ENCODE data around the gene LYAR. TPM values are rescaled to one million over a fixed set of nuclear protein-coding genes. Genes with fewer than 3 reads are reported as not detected.

LYAR gene
- total RNA-seq, 1 experiment from 2014 or later, result 15.7 TPM

GRCh38 chr4:4256799-4257198 is 33.2 kb downstream of the LYAR start:
- no peak for TF ChIP-seq CTCF (conservative IDR thresholded peaks at IDR 0.05)
- TF ChIP-seq EZH2 (IDR thresholded peaks at IDR 0.05; ENCODE audit: low read depth), result no peak
- Histone ChIP-seq H3K4me3 (no peak overlapping the region), H3K9me2 (ENCODE audit: insufficient read depth) (no peaks in the 10 kb centered on the region), H3K79me2 (ENCODE audit: low read depth) (no peaks in the 10 kb centered on the region), H3K27me3 (ENCODE audit: insufficient read depth, low read depth) (peaks cover 13% of the 10 kb centered on the region; the same call in 1 of the 2 replicates), H3K36me3 (ENCODE audit: low read depth) (no peaks in the 10 kb centered on the region), H4K20me1 (ENCODE audit: insufficient read depth) (no peaks in the 10 kb centered on the region), H3K9me3 (ENCODE audit: insufficient read depth, low read depth) (no peaks in the 10 kb centered on the region), H2AFZ (no peak overlapping the region), H3K4me2 (no peak overlapping the region), H3F3A (ENCODE audit: insufficient read depth, low read depth) (peaks cover 5% of the 10 kb centered on the region; the same call in 1 of the 2 replicates), H3K4me1 (replicated peaks; ENCODE audit: insufficient read depth) (peaks cover 8% of the 10 kb centered on the region), H3K27ac (no peak overlapping the region)
- DNase-seq, result no peak
- ChIA-PET POLR2A (ENCODE audit: unreplicated experiment) (no interaction called here), CTCF (no interaction called here)
- intact Hi-C loops (cut with micrococcal nuclease; ENCODE audit: unreplicated experiment), result no loop called here
- BruUV-seq (replicated peaks), result no TSS peak

- no peaks in the 10 kb centered on the region for H3K9me2 ChIP-seq (ENCODE audit: insufficient read depth)
- H3K27ac ChIP-seq, result no peak overlapping the region
- H3K27me3 ChIP-seq (ENCODE audit: insufficient read depth, low read depth), result peaks cover 13% of the 10 kb centered on the region; the same call in 1 of the 2 replicates
- no peaks in the 10 kb centered on the region for H3K36me3 ChIP-seq (ENCODE audit: low read depth)
- BruUV-seq (replicated peaks), result no TSS peak
- no peak for TF ChIP-seq EZH2 (IDR thresholded peaks at IDR 0.05; ENCODE audit: low read depth)
- TF ChIP-seq CTCF (conservative IDR thresholded peaks at IDR 0.05), result no peak
- no peak for DNase-seq
- no peak overlapping the region for H3K4me3 ChIP-seq
- POLR2A ChIA-PET (ENCODE audit: unreplicated experiment), result no interaction called here
- peaks cover 1% of the 10 kb centered on the region; the same call in 1 of the 2 replicates for H3F3A ChIP-seq (ENCODE audit: insufficient read depth, low read depth)
- CTCF ChIA-PET, result no interaction called here
- H4K20me1 ChIP-seq (ENCODE audit: insufficient read depth), result no peaks in the 10 kb centered on the region
- no peaks in the 10 kb centered on the region for H3K9me3 ChIP-seq (ENCODE audit: insufficient read depth, low read depth)
- peaks cover 6% of the 10 kb centered on the region for H3K4me1 ChIP-seq (replicated peaks; ENCODE audit: insufficient read depth)
- H3K79me2 ChIP-seq (ENCODE audit: low read depth), result no peaks in the 10 kb centered on the region
- intact Hi-C loops (cut with micrococcal nuclease; ENCODE audit: unreplicated experiment), result no loop called here
- H2AFZ ChIP-seq, result no peak overlapping the region
- no peak overlapping the region for H3K4me2 ChIP-seq
These were observed 35.3 kb downstream of the LYAR start for GRCh38 chr4:4254666-4255065.

GRCh38 chr4:4254199-4254598 is 35.8 kb downstream of the LYAR start:
- TF ChIP-seq CTCF (conservative IDR thresholded peaks at IDR 0.05), result no peak
- no peak for TF ChIP-seq EZH2 (IDR thresholded peaks at IDR 0.05; ENCODE audit: low read depth)
- intact Hi-C loops (cut with micrococcal nuclease; ENCODE audit: unreplicated experiment), result no loop called here
- ChIA-PET CTCF (no interaction called here), POLR2A (ENCODE audit: unreplicated experiment) (no interaction called here)
- H3K4me2 ChIP-seq, result no peak overlapping the region
- no peak for DNase-seq
- H3K4me1 ChIP-seq (replicated peaks; ENCODE audit: insufficient read depth), result peaks cover 3% of the 10 kb centered on the region
- no peaks in the 10 kb centered on the region for H3F3A ChIP-seq (ENCODE audit: insufficient read depth, low read depth)
- H3K27ac ChIP-seq, result no peak overlapping the region
- no peaks in the 10 kb centered on the region for H3K79me2 ChIP-seq (ENCODE audit: low read depth)
- no peaks in the 10 kb centered on the region for H3K9me2 ChIP-seq (ENCODE audit: insufficient read depth)
- peaks cover 13% of the 10 kb centered on the region; the same call in 1 of the 2 replicates for H3K27me3 ChIP-seq (ENCODE audit: insufficient read depth, low read depth)
- no peaks in the 10 kb centered on the region for H3K9me3 ChIP-seq (ENCODE audit: insufficient read depth, low read depth)
- BruUV-seq (replicated peaks), result no TSS peak
- H3K36me3 ChIP-seq (ENCODE audit: low read depth), result no peaks in the 10 kb centered on the region
- H4K20me1 ChIP-seq (ENCODE audit: insufficient read depth), result no peaks in the 10 kb centered on the region
- H3K4me3 ChIP-seq, result no peak overlapping the region
- H2AFZ ChIP-seq, result no peak overlapping the region
